ENCODE results near the gene TXNDC11.

The TXNDC11 gene

GRCh38 chr16:11655655-11656054 is 87.0 kb downstream of the TXNDC11 start:
- DNase-seq (ENCODE audit: low read depth), result no peak

GRCh38 chr16:11651796-11652195 is 90.9 kb downstream of the TXNDC11 start:
- DNase-seq (ENCODE audit: low read depth), result no peak

- no peak for DNase-seq (ENCODE audit: low read depth)
Observed at GRCh38 chr16:11650641-11651591, 91.7 kb downstream of the TXNDC11 start.

GRCh38 chr16:11649276-11649675 is 93.4 kb downstream of the TXNDC11 start:
- DNase-seq (ENCODE audit: low read depth), result no peak

- DNase-seq (ENCODE audit: low read depth), result no peak
Observed at GRCh38 chr16:11642765-11643116, 99.9 kb downstream of the TXNDC11 start.

GRCh38 chr16:11640987-11641817 is 101.5 kb downstream of the TXNDC11 start:
- no peak for DNase-seq (ENCODE audit: low read depth)

- DNase-seq (ENCODE audit: low read depth), result no peak
Observed at GRCh38 chr16:11639925-11640899, 102.4 kb downstream of the TXNDC11 start.

GRCh38 chr16:11639008-11639562 is 103.6 kb downstream of the TXNDC11 start:
- DNase-seq (ENCODE audit: low read depth), result no peak

GRCh38 chr16:11638140-11638539 is 104.5 kb downstream of the TXNDC11 start:
- DNase-seq (ENCODE audit: low read depth), result no peak

- no peak for DNase-seq (ENCODE audit: low read depth)
Observed at GRCh38 chr16:11637320-11637719, 105.3 kb downstream of the TXNDC11 start.

- no peak for DNase-seq (ENCODE audit: low read depth)
Observed at GRCh38 chr16:11636172-11636721, 106.4 kb downstream of the TXNDC11 start.

GRCh38 chr16:11635679-11636171 is 106.9 kb downstream of the TXNDC11 start:
- no peak for DNase-seq (ENCODE audit: low read depth)

- DNase-seq (ENCODE audit: low read depth), result no peak
Observed at GRCh38 chr16:11635113-11635652, 107.5 kb downstream of the TXNDC11 start.

GRCh38 chr16:11634312-11634711 is 108.3 kb downstream of the TXNDC11 start:
- no peak for DNase-seq (ENCODE audit: low read depth)

GRCh38 chr16:11633113-11633512 is 109.5 kb downstream of the TXNDC11 start:
- no peak for DNase-seq (ENCODE audit: low read depth)

- no peak for DNase-seq (ENCODE audit: low read depth)
Observed at GRCh38 chr16:11632455-11632939, 110.2 kb downstream of the TXNDC11 start.

- DNase-seq (ENCODE audit: low read depth), result no peak
Observed at GRCh38 chr16:11631214-11631613, 111.4 kb downstream of the TXNDC11 start.

- no peak for DNase-seq (ENCODE audit: low read depth)
Observed at GRCh38 chr16:11630768-11631056, 111.9 kb downstream of the TXNDC11 start.

GRCh38 chr16:11630046-11630767 is 112.5 kb downstream of the TXNDC11 start:
- no peak for DNase-seq (ENCODE audit: low read depth)
